ENCODE measurements around the gene ROR1.

ROR1 gene

DNA sequence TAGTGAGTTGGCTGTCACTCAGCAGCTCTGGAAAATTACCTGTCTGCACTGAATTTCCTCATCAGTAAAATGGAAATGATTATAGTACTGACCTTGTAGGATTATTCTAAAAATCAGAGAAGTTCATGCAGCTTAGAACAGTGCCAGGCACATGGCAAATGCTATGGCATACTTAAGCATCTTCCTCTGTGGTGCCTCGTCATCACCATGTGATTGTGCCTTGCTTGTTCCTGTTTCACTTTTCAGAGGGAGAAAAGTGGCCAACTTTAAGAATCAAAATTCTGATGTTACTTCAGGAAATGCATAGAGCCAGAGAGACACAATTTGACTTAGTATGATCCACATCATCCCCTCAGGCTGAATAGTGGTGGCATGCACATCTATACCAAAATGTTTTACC lies 203.6 kb downstream of the ROR1 start:
- DNase-seq (ENCODE audit: low read depth): no peak

DNA sequence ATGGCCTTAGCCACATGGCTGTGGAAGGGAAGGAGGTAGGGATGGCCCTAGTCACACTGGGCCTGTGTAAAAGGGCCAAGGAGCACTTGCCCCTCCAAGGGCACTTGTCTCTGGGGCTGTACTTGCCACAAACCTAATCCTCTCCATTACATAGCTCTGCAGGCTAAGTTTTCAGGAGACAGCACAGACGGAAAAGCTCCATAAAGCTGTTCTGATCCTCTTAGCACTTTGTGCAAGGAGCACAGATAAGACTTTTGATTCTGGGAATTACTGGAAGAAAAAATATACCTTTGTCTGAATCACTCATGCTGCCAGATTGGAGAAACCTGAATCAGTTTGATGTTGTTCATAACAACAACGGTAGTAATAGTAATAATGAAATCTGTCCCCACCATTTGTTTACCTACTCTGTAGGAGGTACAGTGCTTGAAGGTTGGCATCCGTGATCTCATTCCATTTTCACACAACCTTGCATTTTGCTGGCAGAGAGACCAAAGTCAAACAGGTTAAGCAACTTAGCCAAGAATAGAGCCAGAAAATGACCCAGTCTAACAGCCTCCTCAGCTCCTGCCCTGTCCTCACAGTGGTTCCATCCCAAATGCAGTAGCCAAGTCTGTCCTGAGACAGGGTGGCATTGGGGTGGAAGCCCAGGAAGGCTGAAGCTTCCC lies 207.1 kb downstream of the ROR1 start:
- DNase-seq (ENCODE audit: low read depth): no peak

DNA sequence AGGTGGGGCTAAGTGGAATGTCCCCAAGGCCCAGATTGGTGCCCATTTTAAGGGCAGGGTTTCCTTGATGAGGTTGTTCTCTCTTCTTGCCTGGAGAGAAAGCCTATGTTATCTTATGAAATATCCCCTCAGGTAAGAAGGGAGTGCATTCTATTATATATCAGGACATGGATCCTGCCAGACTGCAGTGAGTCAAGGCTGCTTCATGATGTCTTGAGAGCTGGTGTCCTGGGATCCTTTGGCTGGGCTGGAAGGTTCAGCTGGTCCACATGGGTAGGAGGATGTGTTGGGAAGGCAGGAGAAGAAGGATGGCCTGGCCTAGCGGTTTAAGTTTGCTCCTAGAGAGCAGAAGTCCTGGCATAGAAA lies 207.6 kb downstream of the ROR1 start:
- no peak for DNase-seq (ENCODE audit: low read depth)

DNA sequence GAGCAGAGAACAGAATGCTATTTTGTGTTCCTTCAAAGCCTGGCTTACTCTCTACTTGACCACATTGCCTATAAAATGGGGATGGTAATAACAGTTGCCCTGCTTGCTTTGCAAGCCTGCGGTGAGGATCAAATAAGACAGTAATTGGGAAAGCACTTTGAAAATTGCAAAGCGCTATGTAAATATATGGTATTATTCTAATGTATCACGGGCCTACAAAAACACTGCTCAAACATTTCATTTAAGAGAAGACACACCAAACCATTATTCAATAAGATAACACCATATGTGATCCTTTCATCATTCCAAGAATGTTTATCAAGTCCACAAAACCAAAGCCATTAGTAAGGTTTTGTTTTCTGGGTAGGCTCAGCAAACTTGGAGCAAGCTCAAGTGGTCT lies 208.4 kb downstream of the ROR1 start:
- peak; percentile 56 for DNase-seq (ENCODE audit: low read depth)

DNA sequence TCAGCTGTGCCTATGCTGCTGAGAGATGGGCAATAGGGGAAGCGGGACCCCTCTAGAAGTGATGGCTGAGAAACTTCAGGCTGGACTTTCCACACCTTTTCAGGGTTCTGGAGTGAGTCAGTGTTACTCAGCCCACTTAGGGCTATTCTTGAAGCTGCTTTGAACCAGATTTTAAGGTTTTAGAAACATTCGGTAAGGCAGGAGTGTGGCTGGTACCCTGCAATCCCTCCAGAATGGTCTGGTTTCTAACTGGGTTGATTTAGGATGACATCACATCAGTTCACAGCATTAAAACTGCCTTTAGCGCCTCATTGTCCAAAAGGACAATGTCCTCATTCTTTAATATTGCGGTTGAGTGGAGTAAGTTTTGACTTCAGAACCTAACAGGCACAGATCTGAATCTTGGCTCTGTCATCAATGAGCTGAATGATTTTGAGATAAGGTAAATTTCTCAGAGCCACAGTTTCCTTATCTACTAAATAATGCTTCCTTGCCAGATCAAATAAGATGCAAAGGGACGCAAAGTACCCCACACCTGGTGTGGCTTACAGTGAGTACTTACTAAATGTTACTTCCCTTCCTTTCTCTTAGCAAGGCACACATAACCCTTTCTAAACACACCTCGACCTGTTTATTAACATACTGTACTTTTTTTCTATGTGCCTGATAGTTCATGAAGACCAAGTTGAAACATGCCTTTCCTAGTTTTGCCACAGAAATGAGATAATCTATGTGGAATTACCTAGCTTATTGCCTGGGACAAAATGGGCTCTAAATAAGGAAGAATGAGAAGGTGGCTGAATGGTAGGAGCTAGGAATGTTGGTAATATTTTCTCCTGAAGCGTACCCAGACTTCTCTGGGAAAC lies 209.8 kb downstream of the ROR1 start:
- peak; percentile 27 for DNase-seq (ENCODE audit: low read depth)

DNA sequence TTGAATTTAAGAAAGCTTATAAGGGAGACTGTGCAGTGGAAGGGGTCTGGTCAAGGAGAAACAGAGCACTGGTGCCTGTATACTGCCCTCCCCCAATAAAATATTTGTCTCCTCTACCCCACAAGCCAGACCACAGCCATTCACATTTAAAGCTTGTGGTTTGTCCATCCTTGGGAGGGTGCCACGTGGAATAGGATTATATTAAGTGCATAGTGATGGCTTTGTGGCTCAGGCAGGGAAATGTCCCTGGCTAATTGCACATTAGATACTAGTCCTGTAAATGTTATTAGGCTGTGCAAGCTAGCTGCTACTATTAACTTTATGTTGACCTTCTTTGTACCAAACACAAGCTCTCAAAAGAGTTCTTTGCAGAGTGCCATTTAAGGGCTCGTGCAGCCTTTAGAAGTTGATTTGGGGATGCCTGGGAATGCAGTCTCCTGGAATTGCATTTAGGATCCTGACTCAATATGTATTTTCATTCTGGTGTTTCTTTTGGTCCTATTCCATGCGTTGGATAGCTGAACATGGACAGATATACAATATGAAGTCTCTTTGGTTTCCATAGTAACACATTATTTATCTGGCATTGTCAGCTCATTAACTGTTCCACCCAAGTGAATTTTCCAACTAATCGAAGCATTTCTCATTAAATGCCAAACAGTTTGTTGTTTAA lies 210.6 kb downstream of the ROR1 start:
- DNase-seq (ENCODE audit: low read depth): peak; percentile 58

DNA sequence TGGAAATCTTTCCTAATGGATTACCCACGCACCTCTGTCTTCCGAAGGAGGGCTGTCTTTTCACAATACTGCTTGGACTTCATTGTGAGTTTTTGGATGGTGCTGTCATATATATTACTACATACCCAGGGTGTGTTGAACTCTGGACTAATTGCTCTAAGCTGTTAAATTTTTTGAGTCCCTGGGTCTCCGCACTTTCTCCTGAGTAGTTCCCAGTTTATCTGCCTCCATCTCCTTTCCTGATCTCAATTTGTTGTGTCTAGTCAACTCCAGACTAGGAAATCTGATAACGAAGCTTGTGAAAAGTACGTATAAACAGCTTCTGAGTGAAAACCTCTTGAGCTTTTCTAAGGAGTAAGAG lies 211.1 kb downstream of the ROR1 start:
- peak; percentile 10 for DNase-seq (ENCODE audit: low read depth)

DNA sequence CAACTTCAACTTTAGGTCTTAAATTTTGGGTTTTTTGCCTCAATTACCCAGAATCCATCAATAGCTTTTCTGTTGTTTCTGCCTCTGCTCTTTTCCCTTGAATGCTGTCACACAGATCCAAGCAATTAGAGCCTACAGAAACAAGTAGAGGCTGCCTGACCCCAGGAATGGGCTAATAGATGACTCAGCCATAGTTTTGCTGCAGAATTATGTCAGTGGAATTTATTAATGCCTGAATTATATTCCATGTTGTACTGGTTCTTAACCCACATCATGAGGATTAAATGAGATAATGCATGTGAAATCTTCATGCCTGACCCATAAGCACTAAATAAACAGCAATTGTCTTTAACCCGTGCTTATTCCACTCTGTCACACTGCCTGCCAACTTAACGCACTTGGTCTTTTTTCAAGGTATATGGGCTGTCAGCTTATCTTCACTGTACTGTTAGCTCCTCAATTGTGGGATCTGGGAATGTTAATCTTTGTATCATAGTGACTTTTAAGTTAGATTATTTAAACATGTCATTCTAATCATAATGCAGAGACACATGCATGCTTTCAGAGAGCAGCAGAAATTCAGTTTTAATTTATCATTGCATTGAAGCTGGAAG lies 213.3 kb downstream of the ROR1 start:
- DNase-seq (ENCODE audit: low read depth): peak; percentile 84

DNA sequence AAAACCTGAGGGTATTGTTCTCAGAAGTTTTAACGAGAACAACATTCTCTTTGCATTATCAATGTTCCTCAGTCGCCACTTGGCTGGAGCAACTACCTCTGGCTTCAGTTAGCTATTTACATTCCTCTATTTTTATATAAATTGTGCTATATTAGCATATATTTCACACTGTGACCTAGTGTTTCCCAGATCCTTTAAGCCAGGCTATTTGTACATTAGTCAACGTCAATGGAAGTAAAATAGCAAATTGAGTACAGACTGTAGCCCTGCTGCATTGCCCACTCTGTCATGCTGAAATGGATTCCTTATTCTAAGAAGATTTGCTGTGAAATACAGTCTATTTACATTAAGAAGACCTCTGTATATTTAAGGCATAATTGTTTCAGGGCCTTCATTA lies 213.8 kb downstream of the ROR1 start:
- DNase-seq (ENCODE audit: low read depth): no peak

DNA sequence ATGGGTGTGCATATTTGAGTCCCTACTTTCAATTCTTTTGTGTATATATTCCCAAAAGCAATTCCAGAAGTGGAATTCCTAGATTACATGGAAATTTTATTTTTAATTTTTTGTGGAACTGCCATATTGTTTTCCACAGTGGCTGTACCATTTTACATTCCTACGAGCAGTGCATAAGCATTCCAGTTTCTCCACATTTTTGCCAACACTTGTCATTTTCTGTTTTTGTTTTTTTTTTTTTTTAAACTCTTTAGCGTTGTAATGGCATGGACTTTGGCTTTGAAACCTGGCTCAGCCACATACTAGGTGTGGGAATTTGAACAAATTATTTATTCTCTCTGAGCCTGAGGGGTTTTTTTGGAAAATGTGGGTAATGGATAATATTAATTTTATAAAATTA lies 215.1 kb downstream of the ROR1 start:
- DNase-seq (ENCODE audit: low read depth): no peak

DNA sequence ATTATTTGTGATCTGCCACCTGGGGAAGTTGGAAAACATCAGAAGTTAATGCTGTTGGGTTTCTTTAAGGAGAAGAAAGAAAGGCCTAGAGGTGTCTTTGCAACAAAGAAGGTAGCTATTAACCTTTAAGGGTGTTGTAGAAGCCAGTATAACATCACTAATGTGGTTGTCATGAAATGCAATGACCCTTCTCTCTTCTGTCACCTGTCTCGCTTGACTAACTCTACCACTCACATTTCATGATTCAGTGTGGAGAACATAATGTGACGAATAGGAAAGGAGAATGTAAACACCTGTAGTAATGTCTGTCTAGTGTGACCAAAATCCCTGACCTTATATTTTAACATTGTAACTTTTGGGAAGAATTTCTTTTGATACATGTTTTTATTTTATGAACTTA lies 217.9 kb downstream of the ROR1 start:
- DNase-seq (ENCODE audit: low read depth): no peak

DNA sequence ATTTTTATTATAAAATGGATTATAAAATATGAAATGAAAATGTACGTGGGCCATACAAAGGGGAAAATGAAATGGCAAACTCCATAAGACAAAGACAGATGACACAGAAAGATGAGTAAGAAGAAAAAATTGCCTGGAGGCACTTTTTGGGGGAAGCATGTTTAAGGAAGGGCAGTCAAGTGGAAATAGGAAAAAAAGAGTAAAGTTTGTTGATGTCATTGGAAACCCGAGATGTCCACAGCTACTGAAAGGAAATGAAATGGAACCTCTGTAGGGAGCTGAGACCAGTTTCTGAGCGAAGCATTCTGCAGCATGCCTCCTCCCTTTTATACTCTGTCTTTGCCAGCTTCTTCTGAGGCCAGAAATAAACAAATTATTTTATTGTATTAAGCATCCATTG lies 226.2 kb downstream of the ROR1 start:
- DNase-seq (ENCODE audit: low read depth): no peak

DNA sequence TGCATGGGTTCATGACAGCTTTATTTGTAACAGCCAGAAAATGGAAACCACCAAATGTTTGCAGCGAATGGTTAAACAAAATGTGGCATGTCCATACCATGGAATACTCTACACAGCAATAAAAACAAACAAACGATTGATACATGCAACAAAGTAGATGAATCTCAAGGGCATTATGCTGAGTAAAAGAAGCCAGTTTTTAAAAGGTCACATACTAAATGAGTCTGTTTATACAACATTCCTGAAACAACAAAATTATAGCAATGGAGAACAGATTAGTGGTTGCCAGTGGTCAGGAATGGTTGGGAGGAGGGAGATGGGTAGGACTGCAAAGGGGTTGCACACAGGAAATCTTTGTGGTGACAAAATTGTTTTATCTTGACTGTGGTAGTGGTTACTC lies 227.2 kb downstream of the ROR1 start:
- DNase-seq (ENCODE audit: low read depth): peak; percentile 34

DNA sequence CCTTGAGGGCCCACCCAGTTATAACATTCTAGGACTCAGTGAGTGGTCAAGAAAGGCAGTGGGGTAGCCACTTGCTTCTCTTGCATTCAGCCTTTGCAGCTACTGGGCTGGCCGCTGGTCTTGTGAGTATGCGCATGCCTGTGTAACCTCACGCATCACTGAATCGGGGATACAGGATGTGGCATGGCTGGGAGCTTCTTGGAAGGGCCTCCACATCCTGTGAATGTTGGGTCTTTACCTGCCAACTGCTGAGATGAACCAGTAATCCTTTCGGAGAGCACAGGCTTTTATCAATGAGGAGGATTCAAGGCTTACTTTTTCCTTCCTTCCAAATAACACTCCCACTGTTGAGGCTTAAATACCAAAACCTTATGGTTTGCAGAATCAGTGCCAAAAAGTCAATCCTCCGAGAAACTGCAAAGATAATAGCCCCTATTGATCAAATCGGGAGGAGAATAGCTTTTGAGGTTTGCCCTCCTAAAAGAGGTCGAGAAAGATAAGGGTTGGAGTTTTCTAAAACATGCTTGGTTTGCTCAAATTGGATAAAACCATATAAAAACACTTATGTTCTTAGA lies 230.7 kb downstream of the ROR1 start:
- peak; percentile 72 for DNase-seq (ENCODE audit: low read depth)

DNA sequence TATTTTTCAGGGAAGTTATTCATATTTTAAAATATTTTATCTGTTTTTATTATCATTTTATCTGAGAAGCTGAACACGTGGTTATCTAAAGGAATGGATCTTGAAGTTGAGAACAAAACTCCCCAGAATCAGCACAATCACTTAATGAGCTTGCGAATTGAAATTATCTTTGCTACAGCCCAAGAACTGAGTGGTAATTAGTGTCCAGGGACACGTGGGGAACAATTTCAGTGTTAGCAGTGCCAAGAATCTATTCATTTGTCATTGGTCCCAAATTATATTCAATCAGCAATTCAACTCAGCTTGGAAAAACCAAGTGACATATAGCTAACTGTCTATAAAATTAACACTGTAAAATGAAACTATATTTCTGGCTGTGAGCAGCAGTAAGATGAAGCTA lies 232.0 kb downstream of the ROR1 start:
- no peak for DNase-seq (ENCODE audit: low read depth)

DNA sequence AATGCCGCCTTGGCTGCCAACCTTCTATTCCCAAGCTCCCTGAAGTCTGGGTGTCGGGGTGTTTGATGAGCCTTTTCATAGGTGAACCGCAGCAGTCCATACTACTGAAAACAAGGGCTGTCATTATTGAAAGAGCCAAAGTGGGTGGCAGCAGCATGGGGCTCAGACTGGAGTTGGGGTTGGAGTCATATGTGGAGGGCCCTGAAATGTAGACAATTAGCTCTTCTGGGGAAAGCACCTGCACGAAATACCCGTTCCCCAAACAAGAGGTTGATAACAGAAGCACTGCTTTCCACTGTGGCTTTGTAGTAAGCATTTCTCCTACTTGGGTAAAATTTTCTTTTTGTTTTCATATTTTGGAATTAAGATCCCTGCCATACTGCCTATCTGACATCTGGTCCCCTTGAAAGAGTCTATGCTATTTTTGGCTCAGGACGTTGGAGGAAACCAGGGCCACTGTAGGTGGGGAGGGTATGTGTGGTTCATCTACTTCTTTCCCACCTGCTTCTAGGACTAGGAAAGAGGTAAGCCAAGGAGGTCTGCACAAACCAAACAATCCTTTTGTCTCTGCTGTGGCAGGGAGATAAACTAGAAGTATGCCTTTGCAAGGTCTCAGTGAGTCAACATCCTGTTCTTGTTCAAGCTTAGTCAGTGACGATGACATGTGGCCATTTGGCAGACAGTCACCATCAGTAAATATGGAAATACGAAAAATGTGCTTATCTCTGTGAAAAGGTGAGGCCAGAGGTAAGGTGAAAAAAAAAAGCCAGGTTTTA lies 232.6 kb downstream of the ROR1 start:
- peak; percentile 53 for DNase-seq (ENCODE audit: low read depth)

DNA sequence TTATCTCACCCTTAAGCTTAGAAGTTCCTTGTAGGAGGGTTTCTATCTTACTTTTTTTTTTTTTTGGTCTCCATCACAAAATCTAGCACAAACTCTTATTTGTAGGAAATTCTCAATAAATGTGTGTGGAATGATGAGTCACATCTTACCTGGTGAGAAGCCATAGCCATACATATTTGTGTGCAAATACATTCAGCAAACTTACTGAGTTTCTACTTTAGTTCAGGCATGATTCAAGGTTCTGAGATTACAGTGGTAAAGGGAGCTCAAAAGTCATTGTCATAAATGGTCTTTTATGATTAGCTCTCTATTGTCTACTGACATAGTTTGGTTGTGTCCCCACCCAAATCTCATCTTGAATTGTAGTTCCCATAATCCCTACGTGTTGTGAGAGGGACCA lies 236.5 kb downstream of the ROR1 start:
- no peak for DNase-seq (ENCODE audit: low read depth)

DNA sequence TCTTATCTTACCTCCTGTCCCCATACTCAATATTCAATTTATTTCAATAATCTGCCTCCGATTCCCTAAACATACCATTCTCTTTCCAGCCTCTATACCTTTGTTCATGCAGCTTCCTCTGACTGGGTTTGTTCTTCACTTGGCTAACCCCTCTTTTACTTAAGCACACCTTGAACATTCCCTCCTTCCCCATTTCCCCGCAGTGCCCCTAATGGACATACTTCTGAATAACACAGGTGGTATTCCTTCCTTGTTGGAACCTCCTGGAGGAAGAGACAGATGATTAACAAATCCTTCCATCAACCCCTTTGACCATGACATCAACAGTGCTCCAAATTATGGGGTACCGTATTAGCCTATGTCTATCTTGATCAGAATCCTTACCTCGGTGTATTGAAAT lies 239.6 kb downstream of the ROR1 start:
- no peak for DNase-seq (ENCODE audit: low read depth)

DNA sequence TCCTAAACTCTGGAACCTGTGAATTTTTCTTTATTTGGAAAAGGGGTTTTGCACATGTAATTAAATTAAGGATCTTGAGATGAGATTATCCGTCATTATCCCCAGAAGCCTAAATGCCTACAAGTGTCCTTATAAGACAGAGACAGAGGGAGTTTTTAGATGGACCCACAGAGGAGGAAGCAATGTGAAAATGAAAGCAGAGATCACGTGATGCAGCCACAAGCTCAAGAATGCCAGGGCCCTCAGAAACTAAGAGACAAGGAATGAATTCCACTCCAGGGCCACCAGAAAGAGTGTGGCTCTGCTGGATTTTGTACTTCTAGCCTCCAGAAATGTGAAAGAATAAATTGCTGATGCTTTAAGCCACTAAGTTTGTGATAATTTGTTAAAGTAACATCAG lies 246.0 kb downstream of the ROR1 start:
- peak; percentile 66 for DNase-seq (ENCODE audit: low read depth)

DNA sequence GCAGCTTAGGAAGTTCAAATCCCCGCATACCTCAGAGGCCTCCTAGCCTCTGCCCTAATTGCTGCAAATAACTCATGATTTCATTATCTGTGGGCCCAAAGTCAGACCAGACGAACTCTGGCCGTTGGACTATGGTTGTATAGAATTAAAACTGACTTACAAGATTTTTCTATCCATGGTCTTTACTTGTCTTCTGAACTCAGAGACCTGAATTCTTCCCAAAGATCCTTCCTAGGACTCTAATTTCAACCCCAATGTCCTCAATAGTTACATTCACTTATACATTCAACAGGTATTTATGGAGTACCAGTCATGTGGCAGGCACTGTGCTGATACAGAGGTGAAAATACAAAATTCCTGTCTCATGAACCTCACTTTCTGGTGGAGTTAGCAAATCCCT lies 247.2 kb downstream of the ROR1 start:
- no peak for DNase-seq (ENCODE audit: low read depth)

DNA sequence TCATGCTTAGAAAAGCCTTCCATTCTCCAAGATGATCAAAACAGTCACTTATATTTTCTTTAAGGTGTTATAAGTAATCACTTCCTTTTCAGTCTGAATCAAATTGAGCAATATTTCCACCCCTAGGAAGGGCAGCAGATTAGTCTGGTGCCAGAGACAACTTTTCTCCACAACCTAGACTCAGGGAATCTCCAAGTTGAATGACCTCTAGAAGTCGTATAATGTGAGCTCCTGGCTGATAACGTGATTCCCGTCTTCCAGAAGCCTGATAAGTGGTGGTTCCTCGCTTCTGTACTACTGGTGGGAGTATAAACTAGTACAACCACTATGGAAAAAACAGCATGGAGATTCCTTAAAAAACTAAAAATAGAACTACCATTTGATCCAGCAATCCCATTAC lies 251.2 kb downstream of the ROR1 start:
- peak; percentile 22 for DNase-seq (ENCODE audit: low read depth)

DNA sequence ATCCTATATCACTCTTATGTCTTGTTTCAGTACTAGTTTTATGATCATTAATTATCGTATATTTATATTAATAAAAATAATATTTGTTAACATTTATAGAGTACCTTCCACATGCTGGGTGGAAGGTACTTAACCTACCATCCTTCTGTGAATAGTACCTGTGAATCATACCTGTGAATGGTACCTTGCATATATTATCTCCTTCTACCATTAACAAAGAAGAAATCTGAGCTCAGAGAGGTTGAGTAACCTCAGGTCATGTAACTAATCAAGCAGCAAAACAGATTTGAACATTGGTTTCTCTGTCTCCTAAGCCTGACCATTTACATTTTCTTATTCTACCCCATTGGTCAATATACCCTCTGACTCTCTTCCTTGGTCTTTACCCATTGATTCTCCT lies 255.2 kb downstream of the ROR1 start:
- DNase-seq (ENCODE audit: low read depth): no peak
